GM18517 (cell line): ENCODE measurements around the gene TTC16.

Experiments used
- ATAC-seq: cut with Tn5 transposase; IDR thresholded peaks from one replicate; pipeline ENCODE4 v1.9.1; 2021; ENCODE audit warnings: mild to moderate bottlenecking, moderate library complexity; ENCODE audit not compliant: unreplicated experiment

TTC16 gene

DNA sequence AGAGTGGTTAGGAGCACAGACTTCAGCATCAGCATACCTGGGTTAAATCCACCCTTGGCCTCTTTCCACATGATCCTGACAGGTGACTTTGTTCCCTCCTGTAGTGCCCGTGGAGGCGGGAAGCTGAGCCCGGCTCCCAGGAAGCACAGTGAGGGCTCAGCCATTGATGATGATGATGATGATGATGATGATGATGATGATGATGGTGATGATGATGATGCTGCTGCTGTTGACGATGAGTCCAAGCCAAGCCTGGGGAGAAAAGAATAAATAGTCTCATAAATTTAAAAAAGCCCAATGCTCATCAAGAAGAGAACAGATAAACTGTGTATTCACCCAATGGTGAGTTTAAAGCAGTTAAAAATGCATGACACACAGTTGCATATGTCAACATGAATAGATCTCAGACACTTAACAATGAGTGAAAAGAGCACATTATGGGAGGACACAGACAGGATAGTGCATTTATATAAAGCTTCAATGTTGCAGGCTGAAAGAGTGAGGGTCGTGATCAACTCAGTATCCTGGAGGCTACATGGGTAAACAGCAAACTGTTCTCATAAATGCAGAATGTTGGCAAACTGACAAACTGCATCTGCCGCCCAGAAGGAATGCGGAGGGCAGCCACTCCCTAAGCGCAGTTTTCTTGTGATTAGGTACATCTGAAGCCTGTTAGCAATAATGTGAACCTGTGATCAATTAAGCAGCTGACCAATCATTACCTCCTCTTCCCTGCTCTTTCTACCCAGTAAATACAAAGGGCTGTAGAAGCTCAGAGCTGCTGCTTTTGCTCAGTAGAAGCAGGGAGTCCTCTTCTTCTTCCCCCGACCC lies 20.8 kb upstream of the TTC16 start:
- no peak for ATAC-seq

DNA sequence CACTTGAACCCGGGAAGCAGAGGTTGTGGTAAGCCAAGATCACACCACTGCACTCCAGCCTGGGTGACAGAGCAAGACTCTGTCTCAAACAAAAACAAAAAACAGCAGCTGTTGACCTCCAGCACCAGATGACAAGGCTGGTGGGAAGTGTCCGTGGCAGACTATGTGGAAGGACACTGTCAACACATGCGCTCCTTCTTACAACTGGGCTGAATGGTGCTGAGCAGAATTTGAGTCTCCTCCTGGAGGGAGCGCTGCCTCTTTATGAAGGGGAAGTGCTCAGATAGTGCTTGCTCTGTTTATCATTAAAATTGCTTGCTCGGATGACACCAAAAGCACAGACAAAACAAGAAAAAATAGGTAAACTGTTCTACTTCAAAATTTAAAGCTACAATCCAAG lies 18.3 kb upstream of the TTC16 start:
- ATAC-seq, result no peak

GRCh38 chr9:127698386-127698785 lies 17.5 kb upstream of the TTC16 start:
- ATAC-seq, result no peak

DNA sequence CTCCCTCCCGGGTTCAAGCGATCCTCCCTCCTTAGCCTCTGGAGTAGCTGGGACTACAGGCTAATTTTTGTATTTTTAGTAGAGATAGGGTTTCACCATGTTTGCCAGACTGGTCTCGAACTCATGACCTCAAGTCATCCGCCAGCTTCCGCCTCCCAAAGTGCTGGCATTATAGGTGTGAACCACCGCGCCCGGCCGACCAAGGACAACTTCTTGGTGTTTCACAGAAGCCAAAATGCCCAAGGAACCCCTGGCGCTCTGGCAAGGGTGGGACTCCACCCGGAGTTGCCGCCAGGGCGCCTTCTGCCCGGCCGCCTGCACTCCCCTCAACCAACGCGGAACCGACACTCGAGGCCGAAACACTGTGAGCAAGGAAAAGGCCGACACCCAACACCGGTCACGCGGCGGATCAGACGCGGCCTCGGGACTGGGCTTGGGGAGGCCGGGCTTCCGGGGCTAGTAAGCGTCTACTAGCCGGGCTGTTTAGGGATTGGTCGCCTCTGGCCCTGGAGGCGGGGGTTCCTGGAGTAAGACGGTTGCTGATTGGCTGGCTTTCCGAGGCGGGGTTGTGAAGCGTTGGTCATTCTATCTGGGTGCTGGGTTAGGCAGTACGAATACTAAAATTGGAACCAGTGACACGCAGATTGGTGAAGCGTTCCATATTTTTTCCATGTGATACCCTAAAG lies 16.8 kb upstream of the TTC16 start:
- peak; percentile 86 for ATAC-seq

- ATAC-seq, result no peak
Measured at GRCh38 chr9:127700140-127700539, 15.7 kb upstream of the TTC16 start.

DNA sequence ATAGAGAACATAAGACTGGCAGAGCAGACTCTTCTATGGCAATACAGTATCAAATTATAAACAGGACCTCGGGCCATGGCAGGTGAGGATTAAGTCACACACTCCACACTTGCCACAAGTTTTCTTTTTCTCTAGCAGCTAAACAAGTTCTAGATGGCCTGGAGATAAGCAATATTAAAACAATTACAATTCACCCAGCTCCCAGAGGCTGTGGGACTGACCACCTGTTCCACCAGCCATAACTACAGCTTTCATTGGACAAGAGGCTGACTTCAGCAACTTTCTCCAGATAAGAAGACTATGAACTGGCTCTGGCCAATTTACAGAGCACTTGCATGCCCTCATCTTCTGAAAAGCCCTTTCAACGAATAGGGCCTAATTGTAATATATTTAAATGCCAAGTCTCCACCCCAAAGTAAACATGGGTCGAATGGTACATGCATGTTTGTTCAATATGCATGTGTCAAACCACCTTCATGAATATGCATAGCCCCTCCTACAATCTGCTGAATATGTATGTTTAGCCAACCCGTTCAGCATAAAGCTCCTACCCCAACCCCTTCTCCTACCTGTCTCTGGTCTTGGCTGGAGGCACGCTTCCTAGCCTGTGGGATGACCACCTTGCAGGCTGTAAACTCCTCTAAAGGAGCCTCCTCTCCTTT lies 15.2 kb upstream of the TTC16 start:
- ATAC-seq, result no peak

DNA sequence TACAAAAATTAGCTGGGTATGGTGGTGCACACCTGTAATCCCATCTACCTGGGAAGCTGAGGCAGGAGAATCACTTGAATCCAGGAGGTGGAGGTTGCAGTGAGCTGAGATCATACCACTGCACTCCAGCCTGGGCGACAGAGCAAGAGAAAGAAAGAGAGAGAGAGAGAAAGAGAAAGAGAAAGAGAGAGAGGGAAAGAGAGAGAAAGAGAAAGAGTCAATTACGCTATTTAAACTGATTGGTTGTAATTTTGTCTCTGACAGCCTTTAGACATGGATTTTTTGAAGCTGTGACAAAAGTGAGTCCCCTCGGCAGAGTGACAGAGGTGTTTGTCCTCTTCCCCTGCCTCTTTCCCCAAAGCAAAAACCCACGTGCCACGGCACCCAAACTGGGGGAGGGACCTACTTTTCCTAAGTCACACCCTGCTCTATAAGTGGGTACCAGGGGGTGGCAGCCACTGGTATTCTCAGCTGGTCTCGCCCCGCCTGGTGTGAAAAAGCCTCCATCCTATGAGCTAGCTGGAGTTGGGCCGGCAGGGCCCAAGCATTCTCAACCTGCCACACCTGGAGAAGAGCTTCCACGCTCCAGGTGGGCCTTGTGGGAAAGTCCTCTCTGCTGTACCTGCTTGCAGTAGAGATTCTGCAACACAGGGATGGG lies 12.5 kb upstream of the TTC16 start:
- ATAC-seq, result no peak

DNA sequence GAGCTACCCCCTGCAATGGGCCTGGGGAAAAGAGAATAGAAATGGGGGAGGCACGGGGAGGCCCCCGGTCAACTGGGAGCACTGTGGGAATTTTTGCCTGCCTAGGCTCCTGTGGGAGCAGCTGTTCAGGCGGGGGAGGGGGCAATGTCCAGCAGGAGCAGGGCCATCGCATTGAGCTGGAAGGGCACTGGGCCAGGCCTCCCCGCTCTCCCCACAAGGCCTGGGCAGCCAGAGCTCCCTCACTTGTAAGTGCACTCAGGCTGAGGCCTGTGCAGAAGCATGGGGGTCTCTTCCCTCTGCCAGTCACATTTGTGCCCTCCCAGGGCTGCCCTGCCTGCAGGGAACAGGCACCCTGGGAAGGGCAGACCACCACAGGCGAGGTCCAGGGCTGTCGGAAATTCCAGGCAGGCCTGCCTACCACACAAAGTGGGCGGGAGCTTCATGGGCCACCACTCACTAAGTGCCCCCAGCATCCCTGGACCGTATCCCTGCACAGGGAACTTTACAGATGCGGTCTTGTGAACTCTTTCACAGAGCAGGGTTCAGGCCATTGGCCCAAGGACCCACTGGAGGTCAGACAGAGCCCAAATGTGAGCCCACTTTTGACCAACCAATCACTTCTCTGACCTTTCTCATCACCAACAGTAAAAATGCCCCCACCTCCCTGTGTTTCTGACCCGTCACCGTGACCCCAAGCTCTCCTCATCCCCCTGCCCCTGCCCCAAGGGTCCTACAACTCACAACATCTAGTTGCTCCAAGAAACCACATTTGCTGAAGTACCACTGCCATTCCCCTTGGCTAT lies 10.1 kb upstream of the TTC16 start:
- no peak for ATAC-seq

DNA sequence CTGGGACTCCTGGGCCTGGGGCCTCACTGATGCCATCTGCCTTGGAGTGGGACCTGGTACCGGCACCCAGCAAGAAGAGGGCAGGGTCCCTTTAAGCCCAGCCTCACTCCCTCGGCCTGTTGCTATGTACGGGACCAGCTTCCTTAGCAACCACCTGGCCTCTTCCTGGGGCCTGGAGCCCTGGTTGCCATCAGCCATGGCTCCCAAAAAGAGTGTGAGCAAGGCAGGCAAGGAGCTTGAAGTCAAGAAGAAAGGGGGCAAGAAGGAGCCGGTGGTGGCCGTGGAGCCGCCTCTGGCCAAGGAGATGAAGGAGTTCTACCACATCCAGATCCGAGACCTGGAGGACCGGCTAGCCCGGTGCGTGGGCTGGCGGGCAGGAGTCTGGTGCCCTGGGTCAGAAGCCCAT lies 9.0 kb upstream of the TTC16 start, which contains the start of gene CFAP157:
Gene CFAP157, plus strand, starts transcription at position 153 of the 406 bp plus-strand sequence. Its CDS starts 44 bp downstream, at position 197.
- ATAC-seq, result no peak

- ATAC-seq, result no peak
Measured at GRCh38 chr9:127707766-127708165, 8.1 kb upstream of the TTC16 start.

DNA sequence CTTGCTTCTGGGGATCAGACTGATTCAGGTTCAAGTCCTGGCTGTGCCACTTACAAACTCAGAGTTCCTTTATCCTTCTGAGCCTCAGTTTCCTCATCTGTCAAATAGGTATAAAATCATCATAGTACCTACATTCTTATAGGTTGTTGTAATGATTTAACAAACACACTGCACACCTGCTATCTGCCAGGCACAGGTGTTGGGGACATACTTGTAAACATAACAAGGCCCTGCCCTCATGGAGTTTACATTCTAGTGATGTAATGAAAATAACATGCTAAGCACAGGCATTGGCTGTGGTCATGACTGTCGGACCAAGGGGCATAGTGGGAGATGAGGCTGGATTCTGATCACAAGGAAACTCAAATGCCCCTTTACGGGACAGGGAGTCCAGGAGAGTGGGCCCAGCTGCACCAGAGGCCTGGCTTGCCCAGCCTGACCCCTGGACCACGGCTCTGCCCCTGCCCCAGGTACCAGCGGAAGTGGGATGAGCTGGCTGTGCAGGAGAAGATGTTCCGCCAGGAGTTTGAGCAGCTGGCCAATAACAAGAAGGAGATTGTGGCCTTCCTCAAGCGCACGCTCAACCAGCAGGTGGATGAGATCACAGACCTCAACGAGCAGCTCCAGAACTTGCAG lies 6.8 kb upstream of the TTC16 start:
- no peak for ATAC-seq

GRCh38 chr9:127710204-127710783 lies 5.6 kb upstream of the TTC16 start:
- no peak for ATAC-seq

GRCh38 chr9:127711226-127711701 lies 4.6 kb upstream of the TTC16 start:
- ATAC-seq, result no peak

- ATAC-seq, result no peak
Measured at GRCh38 chr9:127711831-127712274, 4.0 kb upstream of the TTC16 start.

GRCh38 chr9:127712371-127712770 lies 3.5 kb upstream of the TTC16 start:
- no peak for ATAC-seq

- no peak for ATAC-seq
Measured at GRCh38 chr9:127712867-127713266, 3.0 kb upstream of the TTC16 start.

GRCh38 chr9:127714020-127714750 lies 1.7 kb upstream of the TTC16 start:
- no peak for ATAC-seq

GRCh38 chr9:127714951-127715469 lies 869 bp upstream of the TTC16 start:
- ATAC-seq, result peak; percentile 4
